ENCODE measurements around the gene SRSF9. TPM values are rescaled to one million over a fixed set of nuclear protein-coding genes. Genes with fewer than 3 reads are reported as not detected.
A peak's percentile ranks its signal among the peaks of the same experiment; 100 is the strongest.

The SRSF9 gene
- polyA plus RNA-seq, 2 of the 4 experiments (the other 2 are of a cell fraction): 218 to 306 TPM

DNA sequence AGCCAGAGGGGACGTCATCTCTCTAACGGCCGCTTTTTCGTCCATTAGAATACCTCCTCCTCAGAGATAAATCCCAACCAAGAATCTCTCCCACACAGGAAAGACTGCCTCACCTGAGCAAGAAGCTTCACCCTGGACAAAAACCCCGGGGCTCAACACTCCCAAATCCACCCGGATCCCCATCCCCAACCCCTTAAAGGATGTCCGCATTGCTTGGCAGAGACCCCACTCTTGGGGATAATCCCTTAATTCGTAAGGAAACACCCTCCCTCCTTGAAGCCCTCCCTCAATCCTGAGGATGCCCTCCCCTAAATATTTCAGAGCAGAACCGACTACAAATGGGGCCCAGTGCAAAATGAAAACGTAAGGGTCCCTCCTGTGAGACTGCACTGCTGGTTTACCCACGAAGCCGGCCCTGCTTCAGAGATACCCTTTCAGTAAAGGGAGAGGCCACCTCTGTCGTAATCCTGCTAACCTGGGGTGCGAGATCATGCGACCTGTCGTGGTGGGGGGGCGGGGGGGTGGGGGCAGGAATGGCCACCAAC lies 25.7 kb upstream of the SRSF9 start:
- no peaks in the 10 kb centered on the region for H3K9me3 ChIP-seq
- ATAC-seq (peak in 1 of 2 experiments; percentile 12), FAIRE-seq (no peak), DNase-seq (ENCODE audit: low read depth in 1 of 2, low spot score in 1 of 2) (peak in 1 of 2 experiments; percentile 18)
- TF ChIP-seq CHD2 (IDR thresholded peaks at IDR 0.05; ENCODE audit: low read length, partially characterized antibody) (no peak), FOSL2 (IDR thresholded peaks at IDR 0.05) (no peak), FOSL2 (CRISPR knock-in tag; IDR thresholded peaks at IDR 0.05) (no peak), CEBPB (IDR thresholded peaks at IDR 0.05) (peak in 1 of 2 experiments; percentile 28; a peak in 2 of 4 replicates), JUN (IDR thresholded peaks at IDR 0.05) (no peak), JUNB (IDR thresholded peaks at IDR 0.05) (no peak), PHF8 (IDR thresholded peaks at IDR 0.05; ENCODE audit: borderline replicate concordance, low read depth) (peak; percentile 7; the same call in 1 of the 2 replicates), HOXA7 (CRISPR knock-in tag; IDR thresholded peaks at IDR 0.05) (no peak)
- WGBS (ENCODE audit: missing lambda C conversion rate): 16% methylated on average over 12 of the region's 17 CpGs
- peak overlapping the region; percentile 100 for H3K4me3 ChIP-seq
- H3K4me1 ChIP-seq: peaks cover 20% of the 10 kb centered on the region
- H3K4me2 ChIP-seq: peak overlapping the region; percentile 87
- peak overlapping the region; percentile 96 to 98 for H3K27ac ChIP-seq
- CTCF ChIA-PET: interaction anchor here (1.3 to 3.4 kb wide), 6 partner anchors 10 to 29 kb away, joined by 4 to 12 read pairs (median 4); partner anchors contain the start of gene SRSF9
- POLR2A ChIA-PET: interaction anchor here (1.7 to 2.4 kb wide), 2 partner anchors 10 to 34 kb away, joined by 6 to 16 read pairs; partner anchors contain the start of gene COQ5

DNA sequence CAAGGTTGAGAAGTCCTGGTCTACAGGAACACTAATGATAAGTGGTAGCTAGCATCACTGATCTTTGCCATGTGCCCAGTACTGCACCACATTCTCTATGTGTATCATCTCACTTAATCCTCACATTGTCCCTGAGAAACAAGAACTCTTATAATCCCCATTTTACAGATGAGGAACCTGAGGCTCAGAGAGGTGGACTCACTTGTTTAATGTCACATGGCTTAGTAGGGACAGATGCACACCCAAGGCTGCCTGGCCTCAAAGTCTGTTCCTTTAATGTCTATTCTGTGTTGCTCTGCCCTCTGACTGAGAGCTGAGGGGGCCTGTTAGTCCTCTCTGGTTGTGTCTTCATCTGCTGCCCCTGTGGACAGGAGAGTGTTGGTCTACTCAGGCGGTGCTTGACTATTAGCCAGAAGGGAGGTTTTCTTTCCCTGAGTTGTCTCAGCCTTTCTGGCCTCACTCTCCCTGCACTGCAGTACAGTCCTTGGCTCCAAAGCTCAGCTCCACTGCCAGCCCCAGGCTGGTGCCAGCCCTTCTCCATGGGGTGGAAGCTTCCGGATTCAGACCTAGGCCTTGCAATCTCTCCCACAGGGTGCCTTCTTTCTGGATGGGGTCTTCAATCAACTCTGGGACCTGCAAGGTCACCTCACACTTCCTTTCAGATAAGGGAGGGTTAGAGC lies 21.4 kb upstream of the SRSF9 start:
- POLR2A ChIA-PET: no interaction called here
- DNase-seq (ENCODE audit: low read depth in 1 of 2, low spot score in 1 of 2) (no peak), ATAC-seq (no peak), FAIRE-seq (no peak)
- no peaks in the 10 kb centered on the region for H3K9me3 ChIP-seq
- no peak overlapping the region for H3K27ac ChIP-seq
- H3K4me1 ChIP-seq: peaks cover 7% of the 10 kb centered on the region; the same call in 2 of the 3 replicates
- WGBS (ENCODE audit: missing lambda C conversion rate): 100% methylated on average over 2 of the region's 2 CpGs
- H3K4me2 ChIP-seq: no peak overlapping the region
- TF ChIP-seq FOSB (CRISPR knock-in tag; IDR thresholded peaks at IDR 0.05): no peak
- TF ChIP-seq, protein P1, sequence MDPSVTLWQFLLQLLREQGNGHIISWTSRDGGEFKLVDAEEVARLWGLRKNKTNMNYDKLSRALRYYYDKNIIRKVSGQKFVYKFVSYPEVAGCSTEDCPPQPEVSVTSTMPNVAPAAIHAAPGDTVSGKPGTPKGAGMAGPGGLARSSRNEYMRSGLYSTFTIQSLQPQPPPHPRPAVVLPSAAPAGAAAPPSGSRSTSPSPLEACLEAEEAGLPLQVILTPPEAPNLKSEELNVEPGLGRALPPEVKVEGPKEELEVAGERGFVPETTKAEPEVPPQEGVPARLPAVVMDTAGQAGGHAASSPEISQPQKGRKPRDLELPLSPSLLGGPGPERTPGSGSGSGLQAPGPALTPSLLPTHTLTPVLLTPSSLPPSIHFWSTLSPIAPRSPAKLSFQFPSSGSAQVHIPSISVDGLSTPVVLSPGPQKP (IDR thresholded peaks at IDR 0.05; ENCODE audit: low read depth, low read length): no peak
- H3K4me3 ChIP-seq: no peak overlapping the region
- CTCF ChIA-PET: interaction anchor here (0.5 to 2.6 kb wide), 7 partner anchors 16 to 458 kb away, joined by 3 to 9 read pairs (median 3); partner anchors contain the start of genes SIRT4 and SRSF9

DNA sequence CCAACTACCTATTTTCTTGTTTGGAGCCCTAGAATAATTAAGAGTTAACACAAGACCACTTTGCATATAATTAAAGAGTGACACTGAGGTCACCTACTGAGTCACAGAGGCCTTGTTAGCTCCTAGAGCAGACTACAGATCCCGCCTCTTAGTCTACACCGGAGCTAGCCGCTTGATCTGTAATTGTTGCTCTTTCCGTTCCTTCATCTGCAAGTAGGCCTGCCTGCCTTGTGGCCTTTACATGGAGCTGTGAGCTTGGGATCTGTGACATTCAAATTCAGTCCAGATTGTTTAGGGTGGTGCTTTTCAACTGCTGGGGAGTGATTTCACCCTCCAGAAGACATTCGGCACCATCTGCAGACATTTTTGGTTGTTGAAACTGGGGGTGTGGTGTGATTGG lies 20.8 kb upstream of the SRSF9 start:
- POLR2A ChIA-PET: no interaction called here
- FAIRE-seq (no peak), DNase-seq (ENCODE audit: low read depth in 1 of 2, low spot score in 1 of 2) (no peak), ATAC-seq (no peak)
- Histone ChIP-seq H3K27ac (no peak overlapping the region), H3K4me2 (no peak overlapping the region), H3K4me3 (no peak overlapping the region), H3K9me3 (no peaks in the 10 kb centered on the region), H3K4me1 (peaks cover 7% of the 10 kb centered on the region; the same call in 2 of the 3 replicates)
- CTCF ChIA-PET: interaction anchor here (0.5 to 2.6 kb wide), 3 partner anchors 15 to 458 kb away, joined by 3 to 9 read pairs (median 7); partner anchors contain the start of gene SRSF9
- TF ChIP-seq HDAC2 (IDR thresholded peaks at IDR 0.05): no peak
- TF ChIP-seq RFX5 (IDR thresholded peaks at IDR 0.05): no peak
- 98% methylated on average over 5 of the region's 5 CpGs for WGBS (ENCODE audit: missing lambda C conversion rate)

DNA sequence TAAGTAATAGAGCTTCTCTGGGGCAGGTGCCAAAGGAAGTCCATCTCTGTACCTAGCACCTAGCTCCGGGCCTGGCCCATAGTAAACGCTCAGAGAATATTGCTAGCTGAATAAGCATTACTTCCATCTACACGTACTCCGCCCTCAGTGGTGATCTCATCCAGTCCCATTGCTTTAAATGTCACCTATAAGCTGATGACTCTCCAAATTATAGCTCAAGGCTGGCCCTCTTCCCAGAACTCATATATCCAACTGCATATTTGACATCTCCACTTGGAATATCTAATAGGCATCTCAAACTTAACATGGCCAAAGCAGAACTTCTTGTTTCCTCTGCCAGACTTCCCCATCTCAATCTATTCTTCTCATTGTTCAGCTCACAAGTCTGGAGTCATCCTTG lies 19.5 kb upstream of the SRSF9 start:
- POLR2A ChIA-PET: no interaction called here
- no peak for FAIRE-seq
- Histone ChIP-seq H3K27ac (no peak overlapping the region), H3K4me1 (no peaks in the 10 kb centered on the region), H3K4me3 (no peak overlapping the region), H3K4me2 (no peak overlapping the region), H3K9me3 (no peaks in the 10 kb centered on the region)
- ATAC-seq: no peak
- no peak for DNase-seq (ENCODE audit: low read depth in 1 of 2, low spot score in 1 of 2)
- CTCF ChIA-PET: interaction anchor here (0.6 to 2.0 kb wide), 5 partner anchors 14 to 573 kb away, joined by 3 to 7 read pairs (median 4); partner anchors contain the start of gene SRSF9
- WGBS (ENCODE audit: missing lambda C conversion rate): 96% methylated on average over 4 of the region's 4 CpGs
- TF ChIP-seq NR3C1 (IDR thresholded peaks at IDR 0.05) (no peak), FOSB (CRISPR knock-in tag; IDR thresholded peaks at IDR 0.05) (no peak), HOXB13 (CRISPR knock-in tag; IDR thresholded peaks at IDR 0.05; ENCODE audit: low read depth) (no peak), RNF2 (IDR thresholded peaks at IDR 0.05; ENCODE audit: borderline replicate concordance, low read depth) (no peak), EP300 (IDR thresholded peaks at IDR 0.05) (no peak), FOXS1 (CRISPR knock-in tag; IDR thresholded peaks at IDR 0.05) (no peak), SREBF2 (IDR thresholded peaks at IDR 0.05) (no peak), ZNF302 (CRISPR knock-in tag; IDR thresholded peaks at IDR 0.05) (no peak), MYC (IDR thresholded peaks at IDR 0.05; ENCODE audit: borderline replicate concordance, low read length) (no peak)
- TF ChIP-seq, protein P2, sequence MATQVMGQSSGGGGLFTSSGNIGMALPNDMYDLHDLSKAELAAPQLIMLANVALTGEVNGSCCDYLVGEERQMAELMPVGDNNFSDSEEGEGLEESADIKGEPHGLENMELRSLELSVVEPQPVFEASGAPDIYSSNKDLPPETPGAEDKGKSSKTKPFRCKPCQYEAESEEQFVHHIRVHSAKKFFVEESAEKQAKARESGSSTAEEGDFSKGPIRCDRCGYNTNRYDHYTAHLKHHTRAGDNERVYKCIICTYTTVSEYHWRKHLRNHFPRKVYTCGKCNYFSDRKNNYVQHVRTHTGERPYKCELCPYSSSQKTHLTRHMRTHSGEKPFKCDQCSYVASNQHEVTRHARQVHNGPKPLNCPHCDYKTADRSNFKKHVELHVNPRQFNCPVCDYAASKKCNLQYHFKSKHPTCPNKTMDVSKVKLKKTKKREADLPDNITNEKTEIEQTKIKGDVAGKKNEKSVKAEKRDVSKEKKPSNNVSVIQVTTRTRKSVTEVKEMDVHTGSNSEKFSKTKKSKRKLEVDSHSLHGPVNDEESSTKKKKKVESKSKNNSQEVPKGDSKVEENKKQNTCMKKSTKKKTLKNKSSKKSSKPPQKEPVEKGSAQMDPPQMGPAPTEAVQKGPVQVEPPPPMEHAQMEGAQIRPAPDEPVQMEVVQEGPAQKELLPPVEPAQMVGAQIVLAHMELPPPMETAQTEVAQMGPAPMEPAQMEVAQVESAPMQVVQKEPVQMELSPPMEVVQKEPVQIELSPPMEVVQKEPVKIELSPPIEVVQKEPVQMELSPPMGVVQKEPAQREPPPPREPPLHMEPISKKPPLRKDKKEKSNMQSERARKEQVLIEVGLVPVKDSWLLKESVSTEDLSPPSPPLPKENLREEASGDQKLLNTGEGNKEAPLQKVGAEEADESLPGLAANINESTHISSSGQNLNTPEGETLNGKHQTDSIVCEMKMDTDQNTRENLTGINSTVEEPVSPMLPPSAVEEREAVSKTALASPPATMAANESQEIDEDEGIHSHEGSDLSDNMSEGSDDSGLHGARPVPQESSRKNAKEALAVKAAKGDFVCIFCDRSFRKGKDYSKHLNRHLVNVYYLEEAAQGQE (IDR thresholded peaks at IDR 0.05): no peak
- TF ChIP-seq, protein P3, sequence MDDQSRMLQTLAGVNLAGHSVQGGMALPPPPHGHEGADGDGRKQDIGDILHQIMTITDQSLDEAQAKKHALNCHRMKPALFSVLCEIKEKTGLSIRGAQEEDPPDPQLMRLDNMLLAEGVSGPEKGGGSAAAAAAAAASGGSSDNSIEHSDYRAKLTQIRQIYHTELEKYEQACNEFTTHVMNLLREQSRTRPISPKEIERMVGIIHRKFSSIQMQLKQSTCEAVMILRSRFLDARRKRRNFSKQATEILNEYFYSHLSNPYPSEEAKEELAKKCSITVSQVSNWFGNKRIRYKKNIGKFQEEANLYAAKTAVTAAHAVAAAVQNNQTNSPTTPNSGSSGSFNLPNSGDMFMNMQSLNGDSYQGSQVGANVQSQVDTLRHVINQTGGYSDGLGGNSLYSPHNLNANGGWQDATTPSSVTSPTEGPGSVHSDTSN (IDR thresholded peaks at IDR 0.05): no peak
- TF ChIP-seq, protein P4, sequence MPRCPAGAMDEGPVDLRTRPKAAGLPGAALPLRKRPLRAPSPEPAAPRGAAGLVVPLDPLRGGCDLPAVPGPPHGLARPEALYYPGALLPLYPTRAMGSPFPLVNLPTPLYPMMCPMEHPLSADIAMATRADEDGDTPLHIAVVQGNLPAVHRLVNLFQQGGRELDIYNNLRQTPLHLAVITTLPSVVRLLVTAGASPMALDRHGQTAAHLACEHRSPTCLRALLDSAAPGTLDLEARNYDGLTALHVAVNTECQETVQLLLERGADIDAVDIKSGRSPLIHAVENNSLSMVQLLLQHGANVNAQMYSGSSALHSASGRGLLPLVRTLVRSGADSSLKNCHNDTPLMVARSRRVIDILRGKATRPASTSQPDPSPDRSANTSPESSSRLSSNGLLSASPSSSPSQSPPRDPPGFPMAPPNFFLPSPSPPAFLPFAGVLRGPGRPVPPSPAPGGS (IDR thresholded peaks at IDR 0.05): no peak
